GM12878 (cell line): ENCODE data around the gene SEC16A. TPM values are rescaled to one million over a fixed set of nuclear protein-coding genes. Genes with fewer than 3 reads are reported as not detected.

Source experiments
- ATAC-seq: fragments of 200-7000 bp; cut with Tn5 transposase; 3 replicates; pipeline ENCODE4 v1.9.1; 2020; ENCODE audit warnings: mild to moderate bottlenecking, moderate library complexity
- BruUV-seq: library from RNA; stranded (reverse); fragments of 400-500 nt; replicated peaks from 2 replicates; lab custom pipeline; 2021; lab: Mats Ljungman, UMichigan
- CTCF ChIA-PET: fragments of 300-600 bp; sonication (Branson Sonifier 250); formaldehyde crosslinking; extraction: SDS; loops from one replicate; lab custom pipeline; 2021; ENCODE audit warnings: inconsistent platforms; lab: Yijun Ruan, JAX
- POLR2A ChIA-PET: fragments of 350-600 bp; formaldehyde crosslinking; extraction: SDS; loops from one replicate; lab custom pipeline; 2021; ENCODE audit warnings: inconsistent platforms; lab: Charles Lee
- RAD21 ChIA-PET: fragments of 300-600 bp; sonication (Branson Sonifier 250); formaldehyde crosslinking; loops from one replicate; lab custom pipeline; 2023; ENCODE audit warnings: antibody characterized with exemption; ENCODE audit not compliant: unreplicated experiment; lab: Charles Lee
- SMC1A ChIA-PET: fragments of 300-600 bp; sonication (Branson Sonifier 250); formaldehyde crosslinking; loops from one replicate; lab custom pipeline; 2023; ENCODE audit not compliant: unreplicated experiment, uncharacterized antibody; lab: Charles Lee
- DNase-seq: peaks from one replicate; pipeline ENCODE4 v3.0.0-alpha.2; 2011; ENCODE audit warnings: low read depth, low spot score
- FAIRE-seq: peaks from 3 replicates; lab custom pipeline; 2011; peaks lifted over from hg19 to GRCh38; lab: Jason Lieb, UNC
- H2AFZ ChIP-seq: 2 replicates; pipeline ENCODE4 v1.6.0; 2011; ENCODE audit warnings: low read depth, low read length, control low read depth; ENCODE audit not compliant: control insufficient read depth
- H3K27ac ChIP-seq: 2 replicates; pipeline ENCODE4 v1.5.1; 2011; ENCODE audit warnings: control low read depth; ENCODE audit not compliant: control insufficient read depth, insufficient read depth
- H3K27me3 ChIP-seq, 2 experiments: replicated peaks in 1 of 2; 2 replicates each; pipeline versions ENCODE4 v1.6.0 to v1.6.1; 2011; ENCODE audit warnings: low read length in 1 of 2; ENCODE audit not compliant: control insufficient read depth in 2 of 2, insufficient read depth in 2 of 2
- H3K36me3 ChIP-seq, 2 experiments: 2 replicates each; pipeline ENCODE4 v1.5.1; 2011; ENCODE audit warnings: low read length in 1 of 2; ENCODE audit not compliant: control insufficient read depth in 2 of 2, insufficient read depth in 2 of 2
- H3K4me1 ChIP-seq: 2 replicates; pipeline ENCODE4 v1.6.1; 2011; ENCODE audit warnings: mild to moderate bottlenecking, low read length, moderate library complexity, mixed read lengths; ENCODE audit not compliant: control insufficient read depth, insufficient read depth
- H3K4me2 ChIP-seq: 2 replicates; pipeline ENCODE4 v1.6.0; 2011; ENCODE audit warnings: control low read depth; ENCODE audit not compliant: control insufficient read depth, insufficient read depth
- H3K4me3 ChIP-seq: fragments of 200-600 bp; sonication (generic); 2 replicates; pipeline ENCODE4 v1.5.1; 2016
- H3K79me2 ChIP-seq: 2 replicates; pipeline ENCODE4 v1.6.0; 2011; ENCODE audit warnings: low read length; ENCODE audit not compliant: control insufficient read depth, insufficient read depth
- H3K9ac ChIP-seq: 2 replicates; pipeline ENCODE4 v1.8.0; 2011; ENCODE audit warnings: low read length, control low read depth, mixed read lengths; ENCODE audit not compliant: control insufficient read depth, insufficient read depth
- H3K9me3 ChIP-seq: replicated peaks from 3 replicates; pipeline ENCODE4 v1.5.1; 2011; ENCODE audit warnings: mild to moderate bottlenecking, low read length; ENCODE audit not compliant: control insufficient read depth, insufficient read depth
- H4K20me1 ChIP-seq: 2 replicates; pipeline ENCODE4 v1.6.0; 2011; ENCODE audit not compliant: control insufficient read depth, insufficient read depth
- ASH2L ChIP-seq: fragments of 300-600, 200-600 bp; sonication (generic); IDR thresholded peaks from 2 replicates; pipeline ENCODE4 v1.6.1; 2017; ENCODE audit warnings: low read depth, mild to moderate bottlenecking, borderline replicate concordance
- MXI1 ChIP-seq: fragments of 150-350 bp; IDR thresholded peaks from 2 replicates; pipeline ENCODE4 v1.6.1; 2011; ENCODE audit warnings: low read depth, mild to moderate bottlenecking, inconsistent platforms, low read length, improper control_type of control experiment
- POLR2A ChIP-seq: IDR thresholded peaks from 2 replicates; pipeline ENCODE4 v1.6.1; 2011; ENCODE audit warnings: low read depth, mild to moderate bottlenecking, low read length
- RCOR1 ChIP-seq: conservative IDR thresholded peaks from 2 replicates; pipeline ENCODE4 v1.6.1; 2012; ENCODE audit warnings: low read depth, low read length, improper control_type of control experiment
- ZBED1 ChIP-seq: IDR thresholded peaks from 2 replicates; pipeline ENCODE4 v1.6.1; 2016; ENCODE audit warnings: borderline replicate concordance
- WGBS: methylation state at CpG from one replicate; pipeline ENCODE4 v1.1.6; 2016; ENCODE audit warnings: low lambda C conversion rate; ENCODE audit not compliant: insufficient replicate concordance, insufficient coverage; ENCODE audit errors: missing lambda C conversion rate; 5-methylcytosine and 5-hydroxymethylcytosine counted together
- in situ Hi-C: fragments of 300-500 bp; cut with MboI; formaldehyde crosslinking; loops from 9 replicates; pipeline ENCODE4 v1.14.3; 2018; ENCODE audit warnings: mixed read lengths
- intact Hi-C: fragments of 100-400 bp; cut with micrococcal nuclease; formaldehyde crosslinking; loops from one replicate; pipeline ENCODE4 v1.14.2; 2022; ENCODE audit not compliant: unreplicated experiment
- polyA plus RNA-seq, 11 experiments: library from polyadenylated mRNA; depleted of rRNA in 4 of 11; unstranded in 6 of 11; stranded (reverse) in 5 of 11; fragments of >200 nt; fragmentation: Nextera tagmentation in 4 of 11; fragmentation: Illumina TruSeq in 1 of 11; extraction: Ambion mirVana in 4 of 11; extraction: Trizol in 1 of 11; gene quantifications; 1 replicate in 1 of 11; 2 replicates in 10 of 11; pipeline versions ENCODE4 v1.2.1 to v1.2.3, GENCODE V29; 2011 to 2016; ENCODE audit warnings: inconsistent platforms in 2 of 11, missing spikeins in 2 of 11, low read depth in 1 of 11
- total RNA-seq, 4 experiments: library from RNA; depleted of rRNA in 3 of 4; stranded (reverse); fragments of >200 nt in 3 of 4; fragmentation: Illumina TruSeq in 1 of 4; extraction: Trizol in 1 of 4; gene quantifications; 2 replicates each; pipeline versions ENCODE4 v1.2.1 to v1.2.3, GENCODE V29; 2013 to 2021
- TF ChIP-seq, protein P1 (sequence below): IDR thresholded peaks from 2 replicates; pipeline ENCODE4 v1.6.1; 2012; ENCODE audit warnings: low read depth, low read length, improper control_type of control experiment

Gene SEC16A
- total and polyA plus RNA-seq, 10 of the 15 experiments (the other 5 are each of a cell fraction or from before 2014, with no cell fraction given): 9.9 to 59.1 (median 21.7) TPM

DNA sequence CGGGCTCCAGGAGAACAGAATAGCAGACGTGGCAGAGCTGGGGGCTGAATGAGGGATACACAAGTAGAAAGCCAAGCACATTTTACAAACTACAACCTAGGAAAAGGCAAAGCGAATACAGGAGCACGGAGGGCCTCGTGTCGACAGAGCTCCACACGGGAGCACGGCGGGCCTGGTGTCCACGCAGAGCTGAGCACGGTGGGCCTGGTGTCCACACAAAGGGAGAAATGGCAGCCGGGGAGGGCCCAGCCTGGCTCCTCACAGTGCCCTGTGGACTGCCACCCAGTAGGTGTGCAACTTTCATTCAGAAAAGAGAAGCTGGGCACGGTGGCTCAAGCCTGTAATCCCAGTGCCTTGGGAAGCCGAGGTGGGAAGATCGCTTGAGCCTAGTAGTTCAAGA lies 39.8 kb downstream of the SEC16A start:
- Histone ChIP-seq H3K4me2 (no peak overlapping the region), H3K27ac (no peak overlapping the region), H3K36me3 (peaks cover 23 to 25% of the 10 kb centered on the region in 2 experiments), H3K9ac (no peak overlapping the region), H4K20me1 (no peaks in the 10 kb centered on the region; the same call in 1 of the 2 replicates), H3K4me3 (no peak overlapping the region), H2AFZ (no peak overlapping the region), H3K79me2 (peaks cover 15% of the 10 kb centered on the region), H3K27me3 (no peaks in the 10 kb centered on the region), H3K4me1 (no peaks in the 10 kb centered on the region), H3K9me3 (no peaks in the 10 kb centered on the region)
- in situ Hi-C loops: no loop called here
- 97% methylated on average over 15 of the region's 15 CpGs for WGBS
- RAD21 ChIA-PET: no interaction called here
- CTCF ChIA-PET: interaction anchor here (1.2 kb wide), 1 partner anchor 79 kb away, joined by 3 read pairs; the partner anchor contains the start of gene DNLZ
- TF ChIP-seq ZBED1 (no peak), ASH2L (no peak), MXI1 (no peak)
- no peak for ATAC-seq
- intact Hi-C loops: no loop called here
- DNase-seq: no peak
- SMC1A ChIA-PET: no interaction called here
- no peak for FAIRE-seq
- no TSS peak for BruUV-seq
- POLR2A ChIA-PET: no interaction called here

DNA sequence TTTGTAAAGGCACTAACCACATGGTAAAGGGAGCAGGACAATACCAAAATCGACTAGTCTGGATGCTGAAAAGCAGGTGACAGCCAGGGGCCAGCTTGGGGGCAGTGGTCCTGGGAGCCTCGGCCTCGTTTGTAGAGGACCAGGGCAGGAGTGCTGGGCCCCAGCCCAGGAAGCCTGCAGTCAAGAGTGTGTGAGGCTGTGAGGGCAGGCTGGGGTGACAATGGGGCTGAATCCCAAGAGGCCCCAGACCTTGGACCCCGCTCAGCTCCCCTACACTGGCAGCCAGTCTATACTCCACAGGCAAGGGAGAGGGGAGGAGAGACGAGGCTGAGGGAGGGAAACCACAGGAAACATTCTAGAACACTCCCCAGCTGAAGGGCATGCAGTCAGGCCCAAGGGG lies 40.6 kb downstream of the SEC16A start:
- Histone ChIP-seq H4K20me1 (no peaks in the 10 kb centered on the region; the same call in 1 of the 2 replicates), H3K9ac (no peak overlapping the region), H3K9me3 (no peaks in the 10 kb centered on the region), H3K36me3 (peaks cover 20 to 23% of the 10 kb centered on the region in 2 experiments), H3K4me3 (no peak overlapping the region), H3K4me2 (no peak overlapping the region), H3K79me2 (peaks cover 23% of the 10 kb centered on the region), H2AFZ (no peak overlapping the region)
- no TSS peak for BruUV-seq
- ChIA-PET POLR2A (no interaction called here), SMC1A (no interaction called here), CTCF (interaction anchor here (1.2 kb wide), 1 partner anchor 79 kb away, joined by 3 read pairs; the partner anchor contains the start of gene DNLZ), RAD21 (no interaction called here)
- no peak for ATAC-seq
- intact Hi-C loops: no loop called here
- TF ChIP-seq POLR2A (peak; percentile 18; the same call in 1 of the 2 replicates), RCOR1 (no peak)
- TF ChIP-seq, protein P1, sequence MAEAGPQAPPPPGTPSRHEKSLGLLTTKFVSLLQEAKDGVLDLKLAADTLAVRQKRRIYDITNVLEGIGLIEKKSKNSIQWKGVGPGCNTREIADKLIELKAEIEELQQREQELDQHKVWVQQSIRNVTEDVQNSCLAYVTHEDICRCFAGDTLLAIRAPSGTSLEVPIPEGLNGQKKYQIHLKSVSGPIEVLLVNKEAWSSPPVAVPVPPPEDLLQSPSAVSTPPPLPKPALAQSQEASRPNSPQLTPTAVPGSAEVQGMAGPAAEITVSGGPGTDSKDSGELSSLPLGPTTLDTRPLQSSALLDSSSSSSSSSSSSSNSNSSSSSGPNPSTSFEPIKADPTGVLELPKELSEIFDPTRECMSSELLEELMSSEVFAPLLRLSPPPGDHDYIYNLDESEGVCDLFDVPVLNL: no peak
- TF ChIP-seq, all 136 proteins: peak for 1
- H3K4me1 ChIP-seq: peaks cover 6% of the 10 kb centered on the region; the same call in 1 of the 2 replicates
- WGBS: 84% methylated on average over 5 of the region's 5 CpGs
- no peak overlapping the region for H3K27ac ChIP-seq
- no peak for FAIRE-seq
- no peak for DNase-seq
- H3K27me3 ChIP-seq: no peaks in the 10 kb centered on the region
- in situ Hi-C loops: no loop called here
